ENCODE measurements around the gene MARK1.
A peak's percentile ranks its signal among the peaks of the same experiment; 100 is the strongest.

Gene MARK1

DNA sequence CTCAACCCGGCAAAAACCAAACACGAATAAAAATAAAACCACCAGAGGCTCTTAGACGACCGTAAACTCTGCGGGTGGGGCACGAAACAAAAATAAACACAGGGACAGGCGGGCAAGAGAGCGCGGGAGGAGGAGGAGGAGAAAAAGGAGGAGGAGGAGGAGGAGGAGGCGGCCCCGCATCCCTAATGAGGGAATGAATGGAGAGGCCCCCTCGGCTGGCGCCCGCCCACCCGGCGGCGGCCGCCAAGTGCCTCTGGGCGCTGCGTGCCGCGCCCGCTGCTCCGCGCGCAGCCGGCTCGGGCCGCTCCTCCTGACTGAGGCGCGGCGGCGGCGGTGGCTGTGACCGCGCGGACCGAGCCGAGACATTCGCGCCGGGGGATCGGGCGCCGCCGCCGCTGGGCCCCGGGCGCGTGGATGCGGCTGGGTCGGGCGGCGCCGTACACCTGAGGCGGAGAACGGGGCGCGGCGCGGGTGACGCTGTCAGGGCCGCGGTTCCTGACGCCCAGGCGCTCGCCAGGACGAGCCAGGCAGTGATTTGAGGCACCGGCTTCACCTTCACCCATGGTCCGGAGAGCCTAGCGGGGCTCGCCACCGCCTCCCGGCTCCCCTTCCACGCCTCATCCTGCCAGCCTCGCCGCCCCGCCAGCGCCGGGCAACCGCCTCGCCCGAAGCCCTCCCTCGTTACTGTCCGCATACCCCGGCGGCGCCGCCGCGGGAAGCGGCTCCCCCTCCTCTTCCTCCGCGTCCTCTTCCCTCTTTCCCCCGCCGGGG lies at the start of gene MARK1:
MARK1 (plus strand) TSS at position 229 of the 771 bp plus-strand sequence. CDS start 687 bp downstream, outside the sequence.
- no peak for DNase-seq (ENCODE audit: low read depth in 4 of 4, low spot score in 1 of 4)

DNA sequence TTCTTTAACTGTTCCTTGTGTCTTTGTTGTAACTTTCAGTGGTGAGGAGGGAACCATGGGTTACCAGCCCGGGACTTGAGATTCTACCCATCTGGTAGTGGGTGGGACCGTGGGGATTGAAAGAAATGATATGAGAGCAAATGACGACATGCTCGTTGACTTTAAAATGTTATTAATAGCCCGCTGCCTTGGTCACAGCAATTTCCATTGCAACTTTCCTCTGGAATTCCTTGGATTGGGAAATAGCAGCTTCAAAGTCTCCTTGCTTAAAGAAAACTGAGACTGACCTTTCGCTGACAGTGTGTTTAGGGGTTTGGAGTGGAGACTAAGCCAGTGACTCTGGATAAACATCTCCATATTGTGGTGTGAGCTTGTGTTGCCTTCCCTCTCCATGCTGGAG lies 44.2 kb upstream of the MARK1 start:
- DNase-seq (ENCODE audit: low read depth in 4 of 4, low spot score in 1 of 4): no peak

DNA sequence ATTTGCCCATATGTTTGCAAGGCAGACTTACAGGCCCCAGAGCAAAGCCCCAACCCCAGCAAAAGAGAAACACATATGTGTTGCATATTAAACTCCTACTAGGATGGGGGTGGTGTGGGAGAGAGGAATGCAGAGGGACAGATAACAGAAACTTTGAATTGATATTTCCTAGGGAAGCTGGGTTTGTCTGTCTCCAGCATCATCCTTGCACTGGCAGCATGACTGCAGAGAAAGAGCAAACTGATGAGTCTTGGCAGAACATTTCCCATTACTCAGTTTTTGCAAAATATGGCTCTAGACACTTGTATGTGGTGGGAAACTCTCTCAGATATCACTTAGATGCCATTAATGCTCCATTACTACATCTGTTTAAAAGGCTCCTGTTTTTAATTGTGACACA lies 43.8 kb upstream of the MARK1 start:
- no peak for DNase-seq (ENCODE audit: low read depth in 4 of 4, low spot score in 1 of 4)

DNA sequence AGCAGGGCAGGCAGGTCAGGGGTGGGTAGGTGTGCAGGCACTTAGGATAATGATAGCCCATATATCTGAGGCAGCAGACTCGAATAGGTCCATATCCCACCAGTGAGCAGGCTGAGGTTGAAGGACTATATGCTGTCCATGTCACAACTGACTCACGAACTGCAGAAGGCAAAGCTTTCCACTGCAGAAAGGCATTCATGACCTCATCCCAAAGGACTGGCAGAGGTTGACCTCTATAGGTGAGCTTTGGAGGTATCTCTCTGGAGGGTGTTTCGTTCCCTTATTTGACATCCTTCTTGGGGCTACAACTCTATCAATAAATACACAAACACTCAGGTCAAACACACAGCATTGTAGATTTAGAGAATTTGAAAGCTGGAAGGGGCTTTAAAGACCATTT lies 42.8 kb upstream of the MARK1 start:
- DNase-seq (ENCODE audit: low read depth in 4 of 4, low spot score in 1 of 4): no peak

DNA sequence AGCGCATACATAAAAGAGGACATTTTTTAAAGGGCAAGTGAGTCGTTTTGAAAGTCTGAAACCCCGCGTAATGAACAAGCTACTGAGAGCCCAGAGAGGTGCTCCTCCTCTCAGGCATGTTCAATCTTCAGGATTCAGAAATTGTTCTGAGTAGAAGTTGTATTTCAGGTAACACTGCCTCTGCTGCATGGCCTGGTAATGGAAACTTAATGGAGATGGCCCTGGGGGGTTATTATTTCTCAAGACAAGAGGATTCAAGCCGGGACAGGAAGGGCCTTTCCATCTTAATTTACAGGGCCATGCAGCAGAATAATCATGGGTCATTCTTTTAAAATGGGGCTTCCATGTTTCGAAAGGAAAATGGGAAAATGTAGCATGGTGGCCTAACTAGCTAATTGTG lies 42.1 kb upstream of the MARK1 start:
- no peak for DNase-seq (ENCODE audit: low read depth in 4 of 4, low spot score in 1 of 4)

DNA sequence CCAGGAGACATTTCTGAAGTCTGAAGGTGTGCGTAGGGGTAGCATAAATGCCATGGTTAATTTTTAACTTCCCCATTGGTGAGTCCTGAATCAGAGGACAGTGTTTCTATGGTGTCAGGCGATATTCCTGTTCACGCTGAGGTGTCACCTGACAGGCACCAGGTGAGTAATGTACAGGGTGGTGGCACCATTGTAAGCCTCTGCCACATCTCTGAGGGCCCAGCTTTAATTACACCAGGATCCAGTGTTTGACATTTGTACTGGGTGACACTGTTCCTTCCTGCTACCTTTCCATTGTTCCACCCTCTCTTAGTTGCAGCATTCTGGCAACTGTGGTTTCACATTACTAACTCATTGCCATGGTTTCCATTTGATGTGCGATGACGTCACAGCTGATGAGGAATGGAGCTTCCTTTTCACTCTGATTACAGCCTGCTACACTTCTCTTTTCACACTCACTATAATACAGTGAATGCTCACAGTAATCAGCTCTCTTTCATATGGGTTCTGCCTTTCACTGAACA lies 40.6 kb upstream of the MARK1 start:
- DNase-seq (ENCODE audit: low read depth in 4 of 4, low spot score in 1 of 4): peak in 1 of 4 experiments; percentile 20

DNA sequence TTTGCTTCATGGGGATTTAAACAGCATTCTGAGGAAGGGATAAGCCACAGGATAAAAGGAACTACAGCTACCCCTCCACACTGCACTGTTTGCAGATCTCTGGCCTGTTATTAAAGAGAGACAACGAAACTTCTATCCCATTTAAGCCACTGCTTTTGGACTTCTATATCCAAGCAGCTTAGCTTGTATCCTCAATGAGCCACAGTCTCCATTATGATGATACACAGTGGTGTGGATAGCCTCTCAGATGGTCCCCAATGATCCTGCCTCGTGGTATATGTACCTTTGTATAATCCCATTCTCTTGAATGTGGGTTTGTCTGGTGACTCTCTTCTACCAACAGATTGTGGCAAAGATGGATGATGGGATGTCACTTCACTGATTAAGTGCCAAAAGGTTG lies 36.0 kb upstream of the MARK1 start:
- DNase-seq (ENCODE audit: low read depth in 4 of 4, low spot score in 1 of 4): no peak

DNA sequence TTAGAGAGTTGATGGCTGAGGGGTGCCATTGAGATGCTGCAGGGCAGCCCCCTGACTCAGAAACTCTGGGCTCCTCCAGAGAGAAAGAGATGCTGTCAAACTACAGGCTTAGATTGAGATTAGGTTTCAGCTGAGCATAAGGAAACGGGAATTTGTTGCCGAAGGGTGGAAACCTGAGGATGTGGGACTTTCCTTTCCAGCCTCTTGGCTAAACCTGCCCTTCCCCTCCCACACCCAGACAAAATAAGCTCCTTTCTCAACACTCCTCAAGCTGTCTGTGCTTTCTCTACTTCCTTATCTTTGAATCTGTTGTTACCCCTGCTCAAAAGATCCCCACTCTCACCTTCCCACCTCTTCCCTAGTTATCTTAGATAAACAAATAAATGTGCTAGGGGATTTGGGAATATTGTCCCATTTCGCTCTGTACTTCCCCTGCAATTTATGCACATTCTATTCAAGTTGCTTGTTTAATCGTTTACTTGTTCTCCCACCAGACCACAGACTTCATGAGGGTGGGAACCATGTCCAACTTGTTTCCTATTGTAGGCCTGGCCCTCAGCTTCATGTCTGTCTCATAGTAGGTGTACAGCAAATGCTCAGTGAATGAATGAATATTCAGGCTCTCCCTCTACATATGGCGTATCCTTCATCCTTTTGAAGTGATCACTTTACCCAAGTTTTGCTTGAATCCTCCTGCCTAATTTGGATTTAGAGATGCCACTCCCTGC lies 30.6 kb upstream of the MARK1 start:
- no peak for DNase-seq (ENCODE audit: low read depth in 4 of 4, low spot score in 1 of 4)

DNA sequence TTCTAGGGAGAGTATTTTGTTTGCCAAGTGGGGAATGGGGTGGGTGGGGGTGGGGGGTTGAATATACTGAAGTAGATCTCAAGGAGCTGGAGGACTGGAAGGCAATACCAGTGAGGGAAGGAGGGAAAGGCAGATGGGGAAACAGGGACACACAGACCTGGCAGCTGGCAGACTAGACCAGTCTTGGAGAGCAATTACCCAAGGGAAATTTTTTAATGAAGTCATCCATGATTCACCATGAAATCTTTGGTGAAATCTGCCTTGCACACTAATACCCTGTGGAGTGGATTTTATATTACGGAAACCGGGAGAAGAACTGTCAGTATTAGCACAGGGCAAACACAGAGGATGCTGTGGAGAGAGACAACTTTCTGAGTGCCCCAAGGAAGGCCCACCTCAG lies 29.7 kb upstream of the MARK1 start:
- no peak for DNase-seq (ENCODE audit: low read depth in 4 of 4, low spot score in 1 of 4)

DNA sequence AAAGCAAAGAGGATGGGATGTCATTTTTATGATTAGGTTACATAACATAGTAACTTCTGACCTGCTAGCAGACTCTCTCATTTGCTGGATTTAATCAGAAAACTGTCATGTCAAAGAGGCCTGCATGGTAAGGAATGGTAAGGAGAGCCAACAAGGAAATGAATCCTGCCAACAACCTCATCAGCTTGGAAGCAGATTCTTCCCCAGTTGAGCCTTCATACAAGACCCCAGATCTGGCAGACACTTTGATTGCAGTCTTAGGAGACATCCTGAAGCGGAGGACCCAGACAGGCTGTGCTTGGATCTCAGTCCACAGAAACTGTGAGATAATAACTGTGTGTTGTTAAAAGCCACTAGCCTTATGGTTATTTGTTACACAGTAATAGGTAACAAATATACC lies 27.6 kb upstream of the MARK1 start:
- no peak for DNase-seq (ENCODE audit: low read depth in 4 of 4, low spot score in 1 of 4)

DNA sequence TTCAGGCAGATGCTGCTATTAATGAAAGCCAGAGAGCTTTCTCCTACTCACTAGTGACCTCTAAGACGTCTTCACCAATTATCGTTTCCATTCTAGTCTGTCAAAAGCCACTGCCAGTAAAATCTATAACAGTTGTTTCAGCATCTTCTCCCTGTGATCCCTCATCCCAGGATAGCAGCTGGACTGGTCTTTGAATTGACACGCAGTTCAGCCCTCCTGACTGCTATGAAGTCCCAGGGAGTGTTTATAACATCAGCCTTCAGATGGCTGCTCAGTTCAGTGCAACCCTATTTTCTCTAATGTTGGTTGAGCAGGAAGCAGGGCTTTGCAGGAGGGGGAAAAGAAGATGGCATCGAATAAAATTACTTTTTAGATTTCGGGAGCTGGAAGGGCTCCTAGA lies 23.6 kb upstream of the MARK1 start:
- no peak for DNase-seq (ENCODE audit: low read depth in 4 of 4, low spot score in 1 of 4)

DNA sequence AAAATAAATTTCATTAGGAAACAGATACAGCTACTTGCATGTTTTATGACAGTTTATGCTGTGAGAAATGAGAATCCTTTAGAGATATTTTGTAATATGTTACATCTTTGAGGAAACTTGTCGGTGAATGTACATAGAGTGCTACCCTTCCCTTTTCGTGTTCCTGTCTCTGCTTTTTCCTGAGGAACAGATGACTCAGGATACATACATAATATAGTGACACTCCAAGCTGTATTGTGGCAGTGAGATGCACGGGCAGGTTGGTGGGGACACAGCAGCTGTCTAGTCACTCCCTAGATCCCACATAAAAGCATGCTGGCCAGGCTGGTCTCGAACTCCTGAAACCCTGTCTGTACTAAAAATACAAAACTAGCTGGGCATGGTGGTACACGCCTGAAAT lies 20.9 kb upstream of the MARK1 start:
- no peak for DNase-seq (ENCODE audit: low read depth in 4 of 4, low spot score in 1 of 4)

DNA sequence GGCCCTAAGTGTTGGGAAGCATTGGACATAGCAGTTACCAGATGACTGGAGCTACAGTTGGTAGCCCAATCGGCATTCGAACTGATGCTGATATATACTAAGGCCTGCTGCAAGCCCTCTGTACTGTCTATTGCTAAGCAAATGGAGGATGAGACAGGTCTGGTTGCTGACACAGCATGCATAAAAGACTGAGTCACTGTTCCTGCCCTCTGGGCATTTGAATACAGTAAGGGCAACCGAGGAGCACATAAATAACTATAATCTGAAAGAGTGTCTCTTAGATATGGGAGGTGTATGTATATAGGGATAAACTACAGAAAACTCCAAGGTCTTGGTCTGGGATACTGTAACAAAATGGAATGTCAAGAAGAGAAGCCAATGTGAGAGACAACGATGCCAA lies 16.8 kb upstream of the MARK1 start:
- DNase-seq (ENCODE audit: low read depth in 4 of 4, low spot score in 1 of 4): no peak

DNA sequence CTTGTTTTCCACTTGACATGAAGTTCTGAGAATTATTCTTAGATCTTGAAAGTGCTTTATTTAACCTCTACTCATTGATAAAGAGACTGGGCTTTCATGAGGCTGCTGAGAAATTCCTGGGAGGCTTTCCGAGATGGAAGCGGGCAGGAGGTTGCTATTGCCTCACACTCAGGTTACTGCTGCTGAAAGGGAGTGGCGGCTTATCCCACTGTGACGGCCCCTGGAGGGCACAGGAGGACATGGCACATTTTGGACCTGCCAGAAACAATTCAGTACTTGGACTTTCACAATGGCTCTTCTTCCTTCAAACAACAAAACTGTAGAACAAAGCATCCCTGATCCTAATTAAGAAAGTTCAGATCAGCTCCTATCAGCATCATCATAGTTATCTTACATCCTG lies 16.2 kb upstream of the MARK1 start:
- no peak for DNase-seq (ENCODE audit: low read depth in 4 of 4, low spot score in 1 of 4)

DNA sequence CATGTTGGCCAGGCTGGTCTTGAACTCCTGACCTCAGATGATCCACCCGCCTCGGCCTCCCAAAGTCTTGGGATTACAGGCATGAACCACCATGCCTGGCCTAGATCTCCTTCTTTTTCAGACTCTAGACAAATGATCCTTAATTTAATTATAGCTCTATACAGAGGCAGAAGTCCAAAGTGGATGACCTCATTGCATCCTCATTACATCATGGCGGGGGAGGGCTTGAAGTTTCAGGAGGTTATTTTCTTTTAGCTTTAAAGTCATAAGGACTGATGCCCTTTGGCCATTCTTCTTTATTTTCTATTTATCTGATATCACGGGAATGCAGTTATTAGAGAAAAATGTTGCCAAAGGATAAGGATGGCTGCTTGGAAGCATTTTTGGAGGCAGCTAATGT lies 14.1 kb upstream of the MARK1 start:
- no peak for DNase-seq (ENCODE audit: low read depth in 4 of 4, low spot score in 1 of 4)

DNA sequence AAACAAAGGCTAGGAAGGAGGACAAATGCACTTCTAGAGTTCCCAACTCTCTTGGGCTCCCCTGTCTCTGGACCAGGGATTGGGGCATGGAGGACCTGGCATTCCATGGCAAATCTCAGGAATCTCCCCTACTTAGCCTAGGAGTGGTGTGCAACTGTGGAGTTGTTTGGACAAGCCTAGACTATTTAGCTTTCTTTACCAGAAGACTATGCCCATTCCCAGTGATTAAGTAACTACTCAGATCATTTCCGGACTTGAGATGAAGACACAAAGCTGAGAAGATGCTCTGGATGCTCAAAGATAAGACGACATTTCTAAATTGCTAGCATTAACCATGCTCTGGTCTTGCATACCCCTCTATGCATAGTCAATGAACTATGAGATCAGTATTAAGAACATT lies 13.7 kb upstream of the MARK1 start:
- no peak for DNase-seq (ENCODE audit: low read depth in 4 of 4, low spot score in 1 of 4)

DNA sequence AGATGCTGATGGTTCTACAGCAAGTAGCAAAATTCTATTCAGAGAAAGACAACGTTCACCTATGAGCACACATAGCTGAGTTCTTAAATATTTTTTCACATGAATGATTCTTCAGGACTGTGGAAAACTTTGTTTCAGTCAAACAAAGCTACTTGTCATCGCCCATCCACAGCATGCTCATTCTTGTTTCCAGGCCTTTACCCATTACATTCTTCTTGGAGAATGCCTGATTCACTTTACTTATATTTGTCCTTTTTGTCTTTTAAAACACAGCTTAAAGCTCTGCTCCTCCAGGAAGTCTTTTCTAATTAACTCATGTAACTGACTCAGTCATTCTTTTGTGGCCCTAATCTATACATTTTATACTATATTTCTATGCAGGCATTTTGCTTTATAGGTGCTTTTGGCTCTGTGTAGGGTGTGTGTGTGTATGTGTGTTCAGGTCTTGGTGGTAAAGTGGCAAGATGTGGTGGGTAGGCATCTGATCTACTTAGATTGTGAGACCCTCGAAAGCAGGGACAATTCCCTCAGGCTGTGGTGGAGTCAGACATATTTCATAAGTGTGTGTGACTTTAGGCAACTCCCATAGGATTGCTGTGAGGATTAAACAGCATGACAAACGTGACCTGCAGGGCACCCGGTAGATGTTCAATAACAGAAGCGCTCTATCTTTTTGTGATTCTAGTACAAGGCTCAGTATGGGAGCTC lies 11.8 kb upstream of the MARK1 start:
- no peak for DNase-seq (ENCODE audit: low read depth in 4 of 4, low spot score in 1 of 4)

DNA sequence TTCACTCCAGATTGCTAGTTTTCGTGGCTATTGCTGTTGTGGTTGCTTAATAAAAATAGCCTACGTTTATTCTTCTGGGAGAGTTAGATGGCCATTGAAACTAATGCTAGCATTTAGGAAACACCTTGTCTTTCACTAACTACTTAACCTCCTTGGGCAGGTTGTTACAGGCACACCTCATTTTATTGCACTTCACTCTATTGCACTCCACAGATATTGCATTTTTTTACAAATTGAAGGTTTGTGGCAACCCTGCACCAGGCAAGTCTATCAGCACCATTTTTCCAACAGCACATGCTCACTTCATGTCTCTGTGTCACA lies 11.3 kb upstream of the MARK1 start:
- DNase-seq (ENCODE audit: low read depth in 4 of 4, low spot score in 1 of 4): no peak

DNA sequence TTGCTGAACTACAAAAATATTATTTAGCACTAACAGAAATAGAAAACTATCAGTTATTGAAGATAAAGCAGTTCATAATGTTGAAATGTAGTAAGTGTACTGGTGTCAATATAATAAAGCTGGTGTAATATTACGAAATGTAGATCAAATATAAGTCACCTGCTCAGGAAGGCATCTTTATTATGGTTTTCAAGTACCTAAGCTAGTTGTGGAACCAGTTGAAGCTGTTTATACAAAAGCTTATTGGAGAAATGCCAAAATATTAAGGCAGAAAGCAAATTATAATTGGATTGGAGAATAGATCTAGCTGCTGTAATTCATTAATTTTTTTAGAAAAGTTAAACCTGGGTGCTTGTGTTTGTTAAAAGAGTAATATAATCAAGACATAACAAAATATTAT lies 6.2 kb upstream of the MARK1 start:
- no peak for DNase-seq (ENCODE audit: low read depth in 4 of 4, low spot score in 1 of 4)

DNA sequence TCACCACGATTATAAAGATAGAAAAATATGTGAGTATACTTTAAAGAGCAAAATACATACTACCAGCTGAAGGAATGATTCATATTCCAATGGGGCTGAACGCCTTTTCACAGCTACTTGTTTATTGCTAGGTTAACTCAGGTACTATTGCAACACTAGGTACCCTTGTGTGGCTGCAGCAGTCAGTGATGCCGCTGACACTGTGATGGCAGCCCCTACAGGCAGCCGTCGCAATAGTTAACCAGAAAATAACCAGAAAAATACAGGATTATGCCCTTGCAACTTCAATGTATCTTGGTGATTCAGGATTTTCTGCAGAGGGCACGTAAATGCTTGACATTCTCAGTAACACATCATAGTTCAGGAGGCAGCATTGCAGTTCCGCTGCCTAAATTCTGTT lies 1.6 kb upstream of the MARK1 start:
- no peak for DNase-seq (ENCODE audit: low read depth in 4 of 4, low spot score in 1 of 4)

DNA sequence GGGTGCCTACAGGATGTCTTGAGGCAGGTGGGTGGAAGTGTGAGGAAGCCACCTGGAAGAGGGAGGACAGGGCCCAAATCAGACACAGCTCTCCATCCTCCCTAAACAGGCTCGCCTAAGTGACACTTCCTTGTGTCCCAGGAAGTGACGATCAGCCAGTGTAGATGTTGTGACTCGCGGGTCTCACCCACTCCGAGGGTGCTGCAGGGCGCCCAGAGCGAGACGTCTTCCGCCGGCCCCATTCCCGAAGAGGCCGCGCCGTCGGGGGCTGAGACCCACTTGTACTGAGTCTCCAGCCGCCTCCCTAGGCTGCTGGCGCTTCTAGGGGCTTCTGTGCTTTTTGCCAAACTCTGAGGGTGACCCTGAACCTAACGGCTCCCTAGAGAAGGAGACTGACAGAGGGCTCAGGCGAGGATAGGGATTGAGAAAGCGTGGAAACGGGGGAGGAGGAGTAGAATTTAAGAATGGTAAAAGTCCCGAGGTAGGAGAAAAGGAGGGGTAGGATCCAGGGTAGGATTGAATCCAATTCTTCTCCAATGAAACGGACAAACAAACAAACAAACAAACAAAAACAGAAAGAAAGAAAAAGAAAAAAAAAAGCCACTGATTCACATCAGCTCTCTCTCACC lies 543 bp upstream of the MARK1 start:
- DNase-seq (ENCODE audit: low read depth in 4 of 4, low spot score in 1 of 4): no peak
